SKM-1 (cell line): Measurements from ENCODE around the gene PRR5L.

Experiments
- DNase-seq: peaks from one replicate; lab custom pipeline; 2025; ENCODE audit not compliant: unreplicated experiment; lab: John Stamatoyannopoulos, UW

Gene PRR5L

GRCh38 chr11:36356201-36356600 is 60.1 kb downstream of the PRR5L start:
- peak; percentile 37 for DNase-seq

GRCh38 chr11:36357831-36358230 is 61.7 kb downstream of the PRR5L start:
- DNase-seq = no peak

DNA sequence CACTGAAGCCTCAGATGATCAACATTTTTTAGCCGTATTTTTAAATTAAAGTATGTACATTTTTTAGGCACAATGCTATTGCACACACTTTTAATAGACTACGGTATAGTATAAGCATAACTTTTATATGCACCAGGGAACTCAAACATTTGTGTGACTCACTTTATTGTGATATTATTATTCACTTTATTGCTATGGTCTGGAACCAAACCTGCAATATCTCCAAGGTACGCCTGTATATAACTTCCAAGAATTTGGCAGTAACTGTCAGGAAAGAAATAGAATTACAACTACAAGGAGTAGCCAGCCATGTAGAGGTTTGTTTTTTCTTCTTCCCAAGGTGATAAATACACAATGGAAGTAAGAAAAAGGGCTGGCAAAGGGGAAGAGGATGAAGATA is 62.3 kb downstream of the PRR5L start:
- no peak for DNase-seq

DNA sequence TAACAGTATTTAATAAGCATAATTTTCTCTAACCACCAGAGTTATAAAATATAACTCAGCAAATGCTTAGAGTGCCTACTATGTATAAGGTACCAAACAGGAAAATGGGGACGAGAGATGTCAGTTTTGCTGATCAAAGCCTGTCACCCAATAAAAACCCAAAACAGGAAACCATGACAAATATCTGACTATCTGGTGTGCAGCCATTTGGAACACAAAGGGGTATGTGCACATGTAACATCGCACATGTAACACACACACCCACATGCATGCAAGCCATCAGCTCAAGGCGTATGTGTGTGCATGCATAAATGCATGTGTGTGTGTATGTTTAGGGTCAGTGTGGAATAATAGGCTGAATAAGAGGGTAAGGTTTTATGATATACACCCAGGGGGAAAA is 64.2 kb downstream of the PRR5L start:
- DNase-seq = no peak

- no peak for DNase-seq
Observed at GRCh38 chr11:36360826-36361415, 64.8 kb downstream of the PRR5L start.

GRCh38 chr11:36361472-36361871 is 65.4 kb downstream of the PRR5L start:
- DNase-seq = no peak

DNA sequence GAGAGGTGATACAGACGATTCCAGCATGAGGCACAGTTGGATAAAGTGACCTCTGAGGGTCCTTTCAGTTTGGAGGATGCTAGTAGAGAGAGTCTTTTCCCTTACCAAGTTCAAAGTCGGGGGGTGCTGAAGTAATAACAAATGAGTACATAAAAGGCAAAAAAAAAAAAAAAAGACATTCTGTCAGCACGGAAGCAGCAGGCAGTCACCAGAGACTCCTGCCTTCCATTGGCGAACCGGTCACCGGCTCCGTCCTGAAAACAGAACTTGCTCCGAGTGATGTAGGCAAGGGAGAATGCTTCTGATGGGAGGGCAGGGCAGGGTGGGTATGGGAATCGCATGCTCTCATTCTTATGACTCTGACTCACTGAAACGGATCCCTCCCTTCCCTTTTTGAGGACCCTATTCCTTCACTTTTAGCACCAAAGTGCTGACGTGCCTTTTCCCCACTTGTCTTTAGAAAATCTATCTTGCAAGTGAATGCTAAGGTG is 65.9 kb downstream of the PRR5L start:
- DNase-seq = no peak

GRCh38 chr11:36362902-36363301 is 66.8 kb downstream of the PRR5L start:
- DNase-seq = no peak

GRCh38 chr11:36363361-36364268 is 67.5 kb downstream of the PRR5L start:
- no peak for DNase-seq

GRCh38 chr11:36364551-36365325 is 68.7 kb downstream of the PRR5L start:
- no peak for DNase-seq

GRCh38 chr11:36365907-36366306 is 69.8 kb downstream of the PRR5L start:
- peak; percentile 70 for DNase-seq

GRCh38 chr11:36367806-36368680 is 72.0 kb downstream of the PRR5L start:
- DNase-seq = no peak

GRCh38 chr11:36371181-36371580 is 75.1 kb downstream of the PRR5L start:
- DNase-seq = no peak

GRCh38 chr11:36371590-36371989 is 75.5 kb downstream of the PRR5L start:
- no peak for DNase-seq

- DNase-seq = no peak
Observed at GRCh38 chr11:36372101-36372771, 76.1 kb downstream of the PRR5L start.

- no peak for DNase-seq
Observed at GRCh38 chr11:36373016-36374010, 77.2 kb downstream of the PRR5L start.

DNA sequence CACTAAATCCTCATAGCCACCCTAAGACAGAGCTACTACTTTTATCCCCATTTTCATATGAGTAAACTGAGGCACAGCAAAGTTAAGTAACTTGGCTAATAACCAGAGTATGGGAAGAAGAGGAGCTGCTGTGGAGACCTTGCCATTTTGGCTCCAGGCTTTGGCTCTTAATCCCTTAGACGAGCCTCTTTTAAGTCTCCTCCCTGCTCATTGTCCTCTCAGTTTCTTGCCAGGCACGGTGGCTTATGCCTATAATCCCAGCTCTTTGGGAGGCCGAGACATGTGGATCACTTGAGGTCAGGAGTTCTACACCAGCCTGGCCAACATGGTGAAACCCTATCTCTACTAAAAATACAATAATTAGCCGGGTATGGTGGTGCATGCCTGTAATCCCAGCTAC is 78.6 kb downstream of the PRR5L start:
- DNase-seq = no peak

DNA sequence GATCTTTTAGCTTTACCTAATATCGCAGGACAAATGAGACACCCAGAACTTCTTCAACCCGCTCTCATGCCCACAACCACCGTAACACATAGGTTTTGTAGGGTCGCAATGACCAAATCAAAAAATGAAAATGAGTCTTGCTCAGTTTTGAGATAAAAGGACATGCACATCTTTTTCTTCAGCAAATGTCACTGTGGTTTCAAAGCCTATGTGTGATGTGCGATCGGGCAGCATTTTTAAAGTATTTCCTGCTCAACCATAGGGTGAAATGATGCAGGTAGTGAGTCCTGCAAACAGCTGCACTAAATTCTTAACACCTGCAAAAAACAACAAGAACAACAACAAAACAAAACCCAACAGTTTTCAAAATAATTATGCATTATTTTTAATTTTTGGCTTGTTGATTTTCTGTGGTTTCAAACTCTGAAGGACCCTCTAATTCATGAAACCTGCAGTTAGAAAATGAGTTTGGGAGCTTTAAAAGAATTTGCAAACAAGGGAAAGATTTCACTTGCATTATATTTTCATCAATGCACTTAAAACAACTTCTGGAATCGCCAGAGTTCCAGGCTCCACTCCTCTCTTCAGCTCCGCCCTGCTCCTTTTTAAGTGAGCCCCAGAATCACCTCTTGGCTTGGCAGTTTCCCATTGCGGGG is 79.4 kb downstream of the PRR5L start:
- DNase-seq = no peak
